PC-3 (cell line): ENCODE measurements around the gene ZBTB7C.

Experiments
- EZH2 ChIP-seq: fragments of 300-600 bp; sonication (generic); IDR thresholded peaks from one replicate; pipeline ENCODE4 v1.6.1; 2017; ENCODE audit warnings: antibody characterized with exemption, mild to moderate bottlenecking, low read length; ENCODE audit not compliant: unreplicated experiment
- EZH2phosphoT487 ChIP-seq: fragments of 300-600 bp; sonication (generic); IDR thresholded peaks from 2 replicates; pipeline ENCODE4 v1.6.1; 2018; ENCODE audit warnings: mild to moderate bottlenecking, antibody characterized with exemption, low read length, borderline replicate concordance
- TF ChIP-seq, protein P1 (sequence below): fragments of 300-600 bp; sonication (generic); conservative IDR thresholded peaks from 2 replicates; pipeline ENCODE4 v1.5.1; 2017; ENCODE audit warnings: antibody characterized with exemption, low read depth, mild to moderate bottlenecking, low read length

DNA sequence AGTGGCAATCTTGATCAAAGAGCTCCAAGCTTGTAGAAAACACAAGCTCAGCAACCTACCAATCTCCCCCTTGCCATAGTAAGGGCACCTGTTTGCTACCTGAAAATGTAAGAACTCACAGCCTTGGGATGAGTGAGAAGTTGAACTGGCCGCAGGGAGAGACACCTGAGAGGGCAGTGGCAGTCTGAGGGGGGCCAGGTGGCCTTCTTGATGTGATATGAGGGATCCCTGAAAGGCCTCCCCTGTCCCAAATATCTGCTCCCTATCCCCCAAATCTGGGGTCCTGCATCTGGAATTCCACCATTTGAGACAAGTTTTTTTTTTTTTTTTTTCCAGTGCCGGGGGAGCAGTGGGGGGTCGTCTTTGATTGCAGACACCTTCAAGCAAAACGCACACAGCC lies 248.6 kb downstream of the ZBTB7C start:
- TF ChIP-seq, protein P1, sequence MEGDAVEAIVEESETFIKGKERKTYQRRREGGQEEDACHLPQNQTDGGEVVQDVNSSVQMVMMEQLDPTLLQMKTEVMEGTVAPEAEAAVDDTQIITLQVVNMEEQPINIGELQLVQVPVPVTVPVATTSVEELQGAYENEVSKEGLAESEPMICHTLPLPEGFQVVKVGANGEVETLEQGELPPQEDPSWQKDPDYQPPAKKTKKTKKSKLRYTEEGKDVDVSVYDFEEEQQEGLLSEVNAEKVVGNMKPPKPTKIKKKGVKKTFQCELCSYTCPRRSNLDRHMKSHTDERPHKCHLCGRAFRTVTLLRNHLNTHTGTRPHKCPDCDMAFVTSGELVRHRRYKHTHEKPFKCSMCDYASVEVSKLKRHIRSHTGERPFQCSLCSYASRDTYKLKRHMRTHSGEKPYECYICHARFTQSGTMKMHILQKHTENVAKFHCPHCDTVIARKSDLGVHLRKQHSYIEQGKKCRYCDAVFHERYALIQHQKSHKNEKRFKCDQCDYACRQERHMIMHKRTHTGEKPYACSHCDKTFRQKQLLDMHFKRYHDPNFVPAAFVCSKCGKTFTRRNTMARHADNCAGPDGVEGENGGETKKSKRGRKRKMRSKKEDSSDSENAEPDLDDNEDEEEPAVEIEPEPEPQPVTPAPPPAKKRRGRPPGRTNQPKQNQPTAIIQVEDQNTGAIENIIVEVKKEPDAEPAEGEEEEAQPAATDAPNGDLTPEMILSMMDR: no peak
- no peak for TF ChIP-seq EZH2
- TF ChIP-seq EZH2phosphoT487: no peak
